Epithelial cell of proximal tubule (primary cell): ENCODE measurements around the gene TMEM271. TPM values are rescaled to one million over a fixed set of nuclear protein-coding genes. Genes with fewer than 3 reads are reported as not detected.

Experiments used
- DNase-seq: peaks from one replicate; pipeline ENCODE4 v3.0.0-alpha.2; 2011; ENCODE audit warnings: low read depth
- H3K4me3 ChIP-seq: 2 replicates; pipeline ENCODE4 v1.5.1; 2011; ENCODE audit warnings: low read depth, mild to moderate bottlenecking, low read length
- CTCF ChIP-seq: conservative IDR thresholded peaks from 2 replicates; pipeline ENCODE4 v1.5.1; 2012; ENCODE audit warnings: low read depth, mild to moderate bottlenecking, low read length
- total RNA-seq: library from RNA; depleted of rRNA; stranded (reverse); fragments of >200 nt; gene quantifications from 2 replicates; pipeline ENCODE4 v1.2.3, GENCODE V29; 2015

Gene TMEM271
- total RNA-seq, 1 donor from 2014 or later, result not detected

- TF ChIP-seq CTCF, result no peak
- no peak for DNase-seq
- H3K4me3 ChIP-seq, result no peak overlapping the region
Observed at GRCh38 chr4:616091-616490, 40.0 kb upstream of the TMEM271 start.

DNA sequence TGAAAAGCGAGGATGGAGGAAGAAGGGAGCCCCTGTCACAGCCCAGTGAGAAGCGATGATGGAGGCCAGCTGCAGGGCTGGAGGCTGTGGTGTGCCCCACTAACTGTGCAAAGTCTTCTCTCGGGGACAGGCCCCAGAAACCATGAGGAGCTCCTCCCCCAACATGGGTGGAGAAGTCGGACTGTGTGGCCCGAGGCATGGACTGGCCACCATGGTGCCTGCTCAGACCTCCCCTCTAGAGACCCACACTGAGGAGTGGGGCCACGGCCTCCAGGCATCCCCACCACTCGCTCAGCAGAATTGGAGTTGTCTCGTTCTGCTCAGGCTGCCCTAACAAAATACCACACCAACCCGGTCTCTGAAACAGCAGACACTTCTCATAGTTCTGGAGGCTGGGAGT, 37.0 kb upstream of the TMEM271 start:
- no peak for DNase-seq
- TF ChIP-seq CTCF, result no peak
- no peak overlapping the region for H3K4me3 ChIP-seq

- H3K4me3 ChIP-seq, result no peak overlapping the region
- no peak for TF ChIP-seq CTCF
- no peak for DNase-seq
Observed at GRCh38 chr4:612749-613125, 36.6 kb upstream of the TMEM271 start.

DNA sequence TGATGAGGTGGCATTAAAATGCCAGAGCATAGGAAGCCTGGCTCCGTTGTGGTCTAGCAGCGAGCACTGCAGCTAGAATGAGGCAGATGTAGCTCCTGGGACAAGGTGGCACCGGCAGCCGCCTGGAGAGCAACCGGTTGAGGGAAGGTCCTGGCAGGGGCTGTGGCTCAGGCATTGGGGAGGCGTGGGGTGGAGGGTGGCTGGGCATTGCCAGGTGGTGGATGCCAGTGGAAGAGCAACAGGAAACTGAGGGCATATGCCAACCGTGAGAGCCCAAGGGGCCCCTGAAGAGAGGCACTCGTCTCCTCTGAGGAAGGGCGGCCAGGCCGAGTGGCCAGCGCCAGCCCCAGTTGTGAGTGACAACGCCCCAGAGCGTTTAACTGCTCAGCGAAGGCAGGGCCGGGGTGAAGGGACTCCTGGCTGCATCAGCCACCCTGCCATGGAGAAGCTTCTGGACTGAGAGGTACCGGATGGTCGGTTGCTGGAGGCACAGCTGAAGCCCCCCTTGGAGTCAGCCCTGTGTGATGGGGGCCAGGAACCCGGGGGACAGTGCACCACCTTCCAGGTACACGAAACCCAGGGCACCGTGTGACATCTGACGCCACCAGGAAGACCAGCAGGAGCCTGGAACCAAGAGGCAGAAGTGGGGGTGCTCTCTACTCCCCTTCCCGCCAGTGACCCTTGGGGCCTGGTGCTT, 36.1 kb upstream of the TMEM271 start:
- no peak overlapping the region for H3K4me3 ChIP-seq
- DNase-seq, result no peak
- no peak for TF ChIP-seq CTCF

GRCh38 chr4:610411-611261, 34.5 kb upstream of the TMEM271 start:
- peak; percentile 51 for DNase-seq
- TF ChIP-seq CTCF, result no peak
- no peak overlapping the region for H3K4me3 ChIP-seq

DNA sequence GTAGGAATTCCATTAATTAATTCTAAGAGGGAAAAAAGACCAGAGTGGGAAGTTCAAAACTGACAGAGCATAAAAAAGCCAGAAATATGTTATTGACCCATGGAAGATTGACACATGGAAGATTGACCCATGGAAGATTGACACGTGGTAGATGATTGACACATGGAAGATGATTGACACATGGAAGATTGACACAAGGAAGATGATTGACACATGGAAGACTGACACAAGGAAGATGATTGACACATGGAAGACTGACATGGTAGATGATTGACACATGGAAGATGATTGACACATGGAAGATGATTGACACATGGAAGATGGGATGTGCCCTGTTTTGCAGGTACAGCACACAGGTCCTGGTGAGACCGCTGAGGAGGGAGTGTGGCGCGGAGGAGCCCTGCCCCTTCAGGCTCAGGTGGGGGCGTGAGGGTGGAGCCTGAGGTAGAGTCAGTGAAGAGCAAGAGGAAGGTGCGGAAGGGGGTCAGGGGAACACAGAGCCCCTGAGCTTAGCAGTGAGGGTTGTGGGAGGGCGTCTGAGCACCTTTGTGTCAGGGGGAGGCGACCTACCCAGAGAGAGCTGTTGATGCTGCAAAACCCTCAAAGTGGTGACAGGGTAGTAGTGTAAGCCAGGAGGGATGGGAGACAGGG, 33.4 kb upstream of the TMEM271 start:
- no peak overlapping the region for H3K4me3 ChIP-seq
- TF ChIP-seq CTCF, result no peak
- no peak for DNase-seq
